Measurements from ENCODE around the gene GHITM.

DNA sequence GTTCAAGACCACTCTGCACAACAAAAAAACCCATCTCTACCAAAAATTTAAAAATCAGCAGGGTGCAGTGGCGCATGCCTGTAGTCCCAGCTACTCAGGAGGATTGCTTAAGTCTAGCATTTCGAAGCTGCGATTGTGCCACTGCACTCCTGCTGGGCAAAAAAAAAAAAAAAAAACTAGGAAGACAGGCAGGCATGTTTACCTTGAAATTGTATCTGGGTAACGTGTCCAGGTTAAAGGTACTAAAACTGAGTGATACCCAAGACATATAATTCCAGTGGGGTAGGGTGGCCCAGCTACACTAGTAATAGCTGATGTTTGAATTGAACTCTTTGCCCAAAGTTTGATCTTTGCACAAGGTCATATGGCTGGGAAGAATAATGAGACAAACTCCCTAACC, 16.2 kb downstream of the GHITM start:
- no peak for TF ChIP-seq ATM (IDR thresholded peaks at IDR 0.05; ENCODE audit: borderline replicate concordance)
- TF ChIP-seq NFIC (IDR thresholded peaks at IDR 0.05; ENCODE audit: low read length) = no peak
- no peak for TF ChIP-seq ZNF510 (CRISPR knock-in tag; IDR thresholded peaks at IDR 0.05; ENCODE audit: low read depth)
- TF ChIP-seq, protein P1, sequence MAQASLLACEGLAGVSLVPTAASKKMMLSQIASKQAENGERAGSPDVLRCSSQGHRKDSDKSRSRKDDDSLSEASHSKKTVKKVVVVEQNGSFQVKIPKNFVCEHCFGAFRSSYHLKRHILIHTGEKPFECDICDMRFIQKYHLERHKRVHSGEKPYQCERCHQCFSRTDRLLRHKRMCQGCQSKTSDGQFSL (CRISPR knock-in tag; IDR thresholded peaks at IDR 0.05) = no peak
- no peak for TF ChIP-seq MAFK (conservative IDR thresholded peaks at IDR 0.05 in 1 of 2, IDR thresholded peaks at IDR 0.05 in 1 of 2; ENCODE audit: low read length in 2 of 2)
- TF ChIP-seq, protein P2, sequence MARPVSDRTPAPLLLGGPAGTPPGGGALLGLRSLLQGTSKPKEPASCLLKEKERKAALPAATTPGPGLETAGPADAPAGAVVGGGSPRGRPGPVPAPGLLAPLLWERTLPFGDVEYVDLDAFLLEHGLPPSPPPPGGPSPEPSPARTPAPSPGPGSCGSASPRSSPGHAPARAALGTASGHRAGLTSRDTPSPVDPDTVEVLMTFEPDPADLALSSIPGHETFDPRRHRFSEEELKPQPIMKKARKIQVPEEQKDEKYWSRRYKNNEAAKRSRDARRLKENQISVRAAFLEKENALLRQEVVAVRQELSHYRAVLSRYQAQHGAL (CRISPR knock-in tag; IDR thresholded peaks at IDR 0.05; ENCODE audit: not compliant biosample characterization) = no peak
- TF ChIP-seq, protein P3, sequence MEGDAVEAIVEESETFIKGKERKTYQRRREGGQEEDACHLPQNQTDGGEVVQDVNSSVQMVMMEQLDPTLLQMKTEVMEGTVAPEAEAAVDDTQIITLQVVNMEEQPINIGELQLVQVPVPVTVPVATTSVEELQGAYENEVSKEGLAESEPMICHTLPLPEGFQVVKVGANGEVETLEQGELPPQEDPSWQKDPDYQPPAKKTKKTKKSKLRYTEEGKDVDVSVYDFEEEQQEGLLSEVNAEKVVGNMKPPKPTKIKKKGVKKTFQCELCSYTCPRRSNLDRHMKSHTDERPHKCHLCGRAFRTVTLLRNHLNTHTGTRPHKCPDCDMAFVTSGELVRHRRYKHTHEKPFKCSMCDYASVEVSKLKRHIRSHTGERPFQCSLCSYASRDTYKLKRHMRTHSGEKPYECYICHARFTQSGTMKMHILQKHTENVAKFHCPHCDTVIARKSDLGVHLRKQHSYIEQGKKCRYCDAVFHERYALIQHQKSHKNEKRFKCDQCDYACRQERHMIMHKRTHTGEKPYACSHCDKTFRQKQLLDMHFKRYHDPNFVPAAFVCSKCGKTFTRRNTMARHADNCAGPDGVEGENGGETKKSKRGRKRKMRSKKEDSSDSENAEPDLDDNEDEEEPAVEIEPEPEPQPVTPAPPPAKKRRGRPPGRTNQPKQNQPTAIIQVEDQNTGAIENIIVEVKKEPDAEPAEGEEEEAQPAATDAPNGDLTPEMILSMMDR (CRISPR knock-in tag; IDR thresholded peaks at IDR 0.05) = no peak

All from HepG2 (cell line).